Ishikawa (cell line): ENCODE measurements around the gene MITD1.

Experiments
- CEBPB ChIP-seq: IDR thresholded peaks from 2 replicates; pipeline ENCODE4 v1.6.1; 2012
- EP300 ChIP-seq: IDR thresholded peaks from 2 replicates; pipeline ENCODE4 v1.6.1; 2012; ENCODE audit warnings: borderline replicate concordance
- REST ChIP-seq: IDR thresholded peaks from 2 replicates; pipeline ENCODE4 v1.6.1; 2012; ENCODE audit warnings: low read depth, mild to moderate bottlenecking
- TAF1 ChIP-seq: IDR thresholded peaks from 2 replicates; pipeline ENCODE4 v1.6.1; 2012; ENCODE audit warnings: low read depth, mild to moderate bottlenecking
- TCF12 ChIP-seq: IDR thresholded peaks from 2 replicates; pipeline ENCODE4 v1.6.1; 2012; ENCODE audit warnings: low read depth
- TEAD4 ChIP-seq: IDR thresholded peaks from 2 replicates; pipeline ENCODE4 v1.6.1; 2012
- YY1 ChIP-seq: IDR thresholded peaks from 2 replicates; pipeline ENCODE4 v1.6.1; 2012; ENCODE audit warnings: low read depth
- ZBTB7A ChIP-seq: IDR thresholded peaks from 2 replicates; pipeline ENCODE4 v1.6.1; 2012; ENCODE audit warnings: low read depth
- TF ChIP-seq, protein P1 (sequence below): IDR thresholded peaks from 2 replicates; pipeline ENCODE4 v1.6.1; 2012

DNA sequence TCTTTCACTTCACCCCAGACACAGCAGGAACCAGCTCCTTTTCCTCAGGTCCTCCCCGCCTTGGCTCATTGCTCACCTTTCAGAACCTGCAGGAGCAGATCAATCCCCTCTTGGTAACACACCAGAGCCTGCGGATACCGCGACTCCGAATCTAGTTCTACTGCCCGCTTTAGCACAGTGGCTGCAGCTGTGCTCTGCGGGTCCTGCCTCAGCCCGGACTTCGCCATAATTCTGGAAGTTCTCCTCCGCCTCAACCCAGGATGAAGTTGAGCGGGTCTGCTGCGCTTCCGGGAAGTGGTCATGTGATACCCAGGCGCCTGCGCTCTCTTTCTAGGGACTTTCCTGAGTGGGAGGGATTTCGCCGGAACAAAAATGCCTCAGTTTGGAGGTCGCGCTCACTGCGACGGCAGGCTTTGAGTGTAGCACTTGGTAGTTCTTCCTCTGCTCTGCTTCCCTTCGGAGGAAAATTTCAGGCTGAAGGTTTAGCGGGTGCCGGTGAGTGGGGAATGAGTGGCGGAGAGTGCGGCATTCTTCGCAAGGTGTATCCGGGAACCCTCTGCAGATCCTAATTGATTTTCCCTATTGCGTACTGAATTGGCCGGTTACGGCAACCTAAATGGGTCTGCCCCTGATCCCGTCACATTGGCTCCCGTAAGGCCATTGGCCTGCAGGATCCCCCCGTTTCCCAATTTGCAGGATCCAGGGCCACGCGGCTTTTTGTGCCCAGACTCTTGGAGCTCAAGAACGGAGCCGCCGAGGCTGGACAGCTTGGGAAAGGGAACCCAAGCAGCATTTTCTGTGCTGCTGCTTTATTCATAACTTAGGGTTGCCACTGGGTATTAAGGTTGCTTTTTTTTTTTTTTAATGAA lies at the start of gene MITD1, which contains the start of gene MRPL30:
- no peak for TF ChIP-seq TEAD4
- TF ChIP-seq REST, result no peak
- TF ChIP-seq ZBTB7A, result no peak
- peak; percentile 98 for TF ChIP-seq TAF1
- TF ChIP-seq EP300, result peak; percentile 63; the same call in 1 of the 2 replicates
- TF ChIP-seq YY1, result peak; percentile 49; the same call in 1 of the 2 replicates
- 0 out of 2 replicates have a peak, but pooled peaks have one; percentile 57 for TF ChIP-seq TCF12
- TF ChIP-seq CEBPB, result no peak
- TF ChIP-seq, protein P1, sequence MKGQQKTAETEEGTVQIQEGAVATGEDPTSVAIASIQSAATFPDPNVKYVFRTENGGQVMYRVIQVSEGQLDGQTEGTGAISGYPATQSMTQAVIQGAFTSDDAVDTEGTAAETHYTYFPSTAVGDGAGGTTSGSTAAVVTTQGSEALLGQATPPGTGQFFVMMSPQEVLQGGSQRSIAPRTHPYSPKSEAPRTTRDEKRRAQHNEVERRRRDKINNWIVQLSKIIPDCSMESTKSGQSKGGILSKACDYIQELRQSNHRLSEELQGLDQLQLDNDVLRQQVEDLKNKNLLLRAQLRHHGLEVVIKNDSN, result peak; percentile 97
